ENCODE measurements around the gene DNAH2.

DNA sequence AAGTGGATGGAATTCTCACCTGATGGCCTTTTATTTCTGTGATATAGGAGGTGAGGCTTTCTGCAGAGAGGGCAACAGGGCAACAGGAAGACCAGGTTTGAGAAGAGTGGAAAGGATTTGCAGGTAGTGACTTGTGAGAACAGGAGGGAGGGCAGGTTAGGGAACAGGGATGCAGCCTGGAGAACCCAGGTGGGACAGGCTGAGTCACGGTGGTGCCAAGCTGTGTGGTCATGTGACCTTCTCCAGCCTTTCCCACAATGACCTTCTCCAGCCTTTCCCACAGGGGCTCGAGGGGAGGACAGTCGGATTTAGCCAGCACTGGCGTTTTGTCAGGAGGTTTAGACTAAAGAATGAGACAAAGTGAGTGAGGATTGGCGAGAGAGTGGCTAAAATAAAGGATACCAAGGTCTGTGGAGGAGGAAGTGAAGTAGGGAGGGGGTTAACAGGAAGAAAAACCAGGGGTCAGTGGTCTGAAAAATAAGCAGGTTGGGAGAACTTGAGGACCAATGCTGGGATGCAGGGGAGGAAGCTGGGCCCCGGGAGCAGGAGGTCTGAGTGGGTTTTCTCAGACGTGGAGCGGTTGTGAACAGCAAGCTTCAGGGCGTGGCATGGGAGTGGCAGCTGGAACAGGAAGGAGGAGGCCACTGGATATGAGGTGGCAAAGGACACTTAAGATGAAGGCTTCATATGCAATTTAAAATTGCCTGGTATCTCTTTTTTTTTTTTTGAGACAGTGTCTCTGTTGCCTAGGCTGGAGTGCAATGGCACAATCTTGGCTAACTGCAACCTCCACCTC lies 37.7 kb downstream of the DNAH2 start:
- TF ChIP-seq, protein P1, sequence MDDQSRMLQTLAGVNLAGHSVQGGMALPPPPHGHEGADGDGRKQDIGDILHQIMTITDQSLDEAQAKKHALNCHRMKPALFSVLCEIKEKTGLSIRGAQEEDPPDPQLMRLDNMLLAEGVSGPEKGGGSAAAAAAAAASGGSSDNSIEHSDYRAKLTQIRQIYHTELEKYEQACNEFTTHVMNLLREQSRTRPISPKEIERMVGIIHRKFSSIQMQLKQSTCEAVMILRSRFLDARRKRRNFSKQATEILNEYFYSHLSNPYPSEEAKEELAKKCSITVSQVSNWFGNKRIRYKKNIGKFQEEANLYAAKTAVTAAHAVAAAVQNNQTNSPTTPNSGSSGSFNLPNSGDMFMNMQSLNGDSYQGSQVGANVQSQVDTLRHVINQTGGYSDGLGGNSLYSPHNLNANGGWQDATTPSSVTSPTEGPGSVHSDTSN (IDR thresholded peaks at IDR 0.05), result no peak
- TF ChIP-seq, protein P2, sequence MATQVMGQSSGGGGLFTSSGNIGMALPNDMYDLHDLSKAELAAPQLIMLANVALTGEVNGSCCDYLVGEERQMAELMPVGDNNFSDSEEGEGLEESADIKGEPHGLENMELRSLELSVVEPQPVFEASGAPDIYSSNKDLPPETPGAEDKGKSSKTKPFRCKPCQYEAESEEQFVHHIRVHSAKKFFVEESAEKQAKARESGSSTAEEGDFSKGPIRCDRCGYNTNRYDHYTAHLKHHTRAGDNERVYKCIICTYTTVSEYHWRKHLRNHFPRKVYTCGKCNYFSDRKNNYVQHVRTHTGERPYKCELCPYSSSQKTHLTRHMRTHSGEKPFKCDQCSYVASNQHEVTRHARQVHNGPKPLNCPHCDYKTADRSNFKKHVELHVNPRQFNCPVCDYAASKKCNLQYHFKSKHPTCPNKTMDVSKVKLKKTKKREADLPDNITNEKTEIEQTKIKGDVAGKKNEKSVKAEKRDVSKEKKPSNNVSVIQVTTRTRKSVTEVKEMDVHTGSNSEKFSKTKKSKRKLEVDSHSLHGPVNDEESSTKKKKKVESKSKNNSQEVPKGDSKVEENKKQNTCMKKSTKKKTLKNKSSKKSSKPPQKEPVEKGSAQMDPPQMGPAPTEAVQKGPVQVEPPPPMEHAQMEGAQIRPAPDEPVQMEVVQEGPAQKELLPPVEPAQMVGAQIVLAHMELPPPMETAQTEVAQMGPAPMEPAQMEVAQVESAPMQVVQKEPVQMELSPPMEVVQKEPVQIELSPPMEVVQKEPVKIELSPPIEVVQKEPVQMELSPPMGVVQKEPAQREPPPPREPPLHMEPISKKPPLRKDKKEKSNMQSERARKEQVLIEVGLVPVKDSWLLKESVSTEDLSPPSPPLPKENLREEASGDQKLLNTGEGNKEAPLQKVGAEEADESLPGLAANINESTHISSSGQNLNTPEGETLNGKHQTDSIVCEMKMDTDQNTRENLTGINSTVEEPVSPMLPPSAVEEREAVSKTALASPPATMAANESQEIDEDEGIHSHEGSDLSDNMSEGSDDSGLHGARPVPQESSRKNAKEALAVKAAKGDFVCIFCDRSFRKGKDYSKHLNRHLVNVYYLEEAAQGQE (IDR thresholded peaks at IDR 0.05; ENCODE audit: low read depth, low read length), result no peak
- TF ChIP-seq, protein P3, sequence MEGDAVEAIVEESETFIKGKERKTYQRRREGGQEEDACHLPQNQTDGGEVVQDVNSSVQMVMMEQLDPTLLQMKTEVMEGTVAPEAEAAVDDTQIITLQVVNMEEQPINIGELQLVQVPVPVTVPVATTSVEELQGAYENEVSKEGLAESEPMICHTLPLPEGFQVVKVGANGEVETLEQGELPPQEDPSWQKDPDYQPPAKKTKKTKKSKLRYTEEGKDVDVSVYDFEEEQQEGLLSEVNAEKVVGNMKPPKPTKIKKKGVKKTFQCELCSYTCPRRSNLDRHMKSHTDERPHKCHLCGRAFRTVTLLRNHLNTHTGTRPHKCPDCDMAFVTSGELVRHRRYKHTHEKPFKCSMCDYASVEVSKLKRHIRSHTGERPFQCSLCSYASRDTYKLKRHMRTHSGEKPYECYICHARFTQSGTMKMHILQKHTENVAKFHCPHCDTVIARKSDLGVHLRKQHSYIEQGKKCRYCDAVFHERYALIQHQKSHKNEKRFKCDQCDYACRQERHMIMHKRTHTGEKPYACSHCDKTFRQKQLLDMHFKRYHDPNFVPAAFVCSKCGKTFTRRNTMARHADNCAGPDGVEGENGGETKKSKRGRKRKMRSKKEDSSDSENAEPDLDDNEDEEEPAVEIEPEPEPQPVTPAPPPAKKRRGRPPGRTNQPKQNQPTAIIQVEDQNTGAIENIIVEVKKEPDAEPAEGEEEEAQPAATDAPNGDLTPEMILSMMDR (IDR thresholded peaks at IDR 0.05), result no peak
- TF ChIP-seq RAD21 (IDR thresholded peaks at IDR 0.05; ENCODE audit: low read length) (no peak), SIN3A (IDR thresholded peaks at IDR 0.05; ENCODE audit: borderline replicate concordance, low read depth, low read length) (no peak), TCF12 (IDR thresholded peaks at IDR 0.05) (no peak)

Data from SK-N-SH (cell line).